ENCODE data around the gene CAMK2N1. TPM values are rescaled to one million over a fixed set of nuclear protein-coding genes. Genes with fewer than 3 reads are reported as not detected.

CAMK2N1 gene
- polyA plus RNA-seq, 1 donor (not counting 4 experiments of a cell fraction or from before 2014, with no cell fraction given): 46.0 TPM

- Histone ChIP-seq H3K9me1 (ENCODE audit: control insufficient read depth, extremely low read depth, insufficient read depth, low read length) (peaks cover 3% of the 10 kb centered on the region), H3K9me3 (ENCODE audit: control insufficient read depth, low read depth, low read length) (no peaks in the 10 kb centered on the region), H3K9ac (ENCODE audit: control insufficient read depth, extremely low read depth, insufficient read depth, low read length) (no peak overlapping the region), H3K4me2 (ENCODE audit: control insufficient read depth, extremely low read depth, insufficient read depth, low read depth, low read length) (no peak overlapping the region), H4K20me1 (ENCODE audit: control insufficient read depth, extremely low read depth, insufficient read depth, low read length) (peaks cover 4% of the 10 kb centered on the region), H3K79me2 (ENCODE audit: control insufficient read depth, insufficient read depth, low read length) (no peaks in the 10 kb centered on the region), H3K4me3 (ENCODE audit: control insufficient read depth in 2 of 3, extremely low read depth in 1 of 3, insufficient read depth in 2 of 3, low read depth in 1 of 3, low read length in 3 of 3) (no peak overlapping the region), H3K27me3 (ENCODE audit: control insufficient read depth, extremely low read depth, insufficient read depth, low read length) (peaks cover 10% of the 10 kb centered on the region), H3K36me3 (ENCODE audit: control insufficient read depth in 2 of 2, extremely low read depth in 1 of 2, insufficient read depth in 2 of 2, low read length in 2 of 2) (no peaks in the 10 kb centered on the region), H2AFZ (ENCODE audit: control insufficient read depth, low read length) (no peak overlapping the region), H3K27ac (ENCODE audit: control insufficient read depth, insufficient read depth, low read length) (no peak overlapping the region), H3K4me1 (ENCODE audit: control insufficient read depth, extremely low read depth, insufficient read depth, low read length) (peaks cover 30% of the 10 kb centered on the region)
- DNase-seq (ENCODE audit: low read depth, low spot score) (no peak), FAIRE-seq (no peak)
- no peak for TF ChIP-seq EZH2 (IDR thresholded peaks at IDR 0.05; ENCODE audit: low read length)
- TF ChIP-seq CTCF (optimal IDR thresholded peaks at IDR 0.05 in 1 of 3, IDR thresholded peaks at IDR 0.05 in 1 of 3, conservative IDR thresholded peaks at IDR 0.05 in 1 of 3; ENCODE audit: extremely low read depth in 1 of 3, insufficient read depth in 2 of 3, low read length in 3 of 3): no peak
- dilution Hi-C loops (cut with MboI; ENCODE audit: extremely low pct_ligation_motif_present, low sequenced_read_pairs): no loop called here
Measured at GRCh38 chr1:20477348-20478056, 8.5 kb downstream of the CAMK2N1 start.

GRCh38 chr1:20476265-20477038 lies 9.6 kb downstream of the CAMK2N1 start:
- H3K27ac ChIP-seq (ENCODE audit: control insufficient read depth, insufficient read depth, low read length): no peak overlapping the region
- TF ChIP-seq EZH2 (IDR thresholded peaks at IDR 0.05; ENCODE audit: low read length): no peak
- TF ChIP-seq CTCF (optimal IDR thresholded peaks at IDR 0.05 in 1 of 3, IDR thresholded peaks at IDR 0.05 in 1 of 3, conservative IDR thresholded peaks at IDR 0.05 in 1 of 3; ENCODE audit: extremely low read depth in 1 of 3, insufficient read depth in 2 of 3, low read length in 3 of 3): no peak
- peak overlapping the region; percentile 51 for H3K4me2 ChIP-seq (ENCODE audit: control insufficient read depth, extremely low read depth, insufficient read depth, low read depth, low read length)
- peaks cover 20% of the 10 kb centered on the region for H3K4me1 ChIP-seq (ENCODE audit: control insufficient read depth, extremely low read depth, insufficient read depth, low read length)
- H3K36me3 ChIP-seq (ENCODE audit: control insufficient read depth in 2 of 2, extremely low read depth in 1 of 2, insufficient read depth in 2 of 2, low read length in 2 of 2): no peaks in the 10 kb centered on the region
- peaks cover 10% of the 10 kb centered on the region for H3K27me3 ChIP-seq (ENCODE audit: control insufficient read depth, extremely low read depth, insufficient read depth, low read length)
- DNase-seq (ENCODE audit: low read depth, low spot score): no peak
- dilution Hi-C loops (cut with MboI; ENCODE audit: extremely low pct_ligation_motif_present, low sequenced_read_pairs): no loop called here
- H3K9ac ChIP-seq (ENCODE audit: control insufficient read depth, extremely low read depth, insufficient read depth, low read length): no peak overlapping the region
- H3K9me1 ChIP-seq (ENCODE audit: control insufficient read depth, extremely low read depth, insufficient read depth, low read length): peaks cover 3% of the 10 kb centered on the region
- no peaks in the 10 kb centered on the region for H3K9me3 ChIP-seq (ENCODE audit: control insufficient read depth, low read depth, low read length)
- peak overlapping the region; percentile 13 for H2AFZ ChIP-seq (ENCODE audit: control insufficient read depth, low read length)
- no peaks in the 10 kb centered on the region for H3K79me2 ChIP-seq (ENCODE audit: control insufficient read depth, insufficient read depth, low read length)
- peaks cover 4% of the 10 kb centered on the region for H4K20me1 ChIP-seq (ENCODE audit: control insufficient read depth, extremely low read depth, insufficient read depth, low read length)
- peak overlapping the region in 2 of 3 experiments; percentile 7 to 31 for H3K4me3 ChIP-seq (ENCODE audit: control insufficient read depth in 2 of 3, extremely low read depth in 1 of 3, insufficient read depth in 2 of 3, low read depth in 1 of 3, low read length in 3 of 3)
- no peak for FAIRE-seq
